HG02840 (cell line): Measurements from ENCODE around the gene SMO.
"Not testable (repeated sequence)": the region's sequence is repeated elsewhere in the genome, so short reads cannot be mapped to it uniquely, and the experiment has no call there.

ENCODE experiments used
- ATAC-seq: cut with Tn5 transposase; IDR thresholded peaks from one replicate; pipeline ENCODE4 v1.9.1; 2021; ENCODE audit warnings: mild to moderate bottlenecking, moderate library complexity, moderate number of reproducible peaks; ENCODE audit not compliant: unreplicated experiment, low FRiP score

SMO gene

DNA sequence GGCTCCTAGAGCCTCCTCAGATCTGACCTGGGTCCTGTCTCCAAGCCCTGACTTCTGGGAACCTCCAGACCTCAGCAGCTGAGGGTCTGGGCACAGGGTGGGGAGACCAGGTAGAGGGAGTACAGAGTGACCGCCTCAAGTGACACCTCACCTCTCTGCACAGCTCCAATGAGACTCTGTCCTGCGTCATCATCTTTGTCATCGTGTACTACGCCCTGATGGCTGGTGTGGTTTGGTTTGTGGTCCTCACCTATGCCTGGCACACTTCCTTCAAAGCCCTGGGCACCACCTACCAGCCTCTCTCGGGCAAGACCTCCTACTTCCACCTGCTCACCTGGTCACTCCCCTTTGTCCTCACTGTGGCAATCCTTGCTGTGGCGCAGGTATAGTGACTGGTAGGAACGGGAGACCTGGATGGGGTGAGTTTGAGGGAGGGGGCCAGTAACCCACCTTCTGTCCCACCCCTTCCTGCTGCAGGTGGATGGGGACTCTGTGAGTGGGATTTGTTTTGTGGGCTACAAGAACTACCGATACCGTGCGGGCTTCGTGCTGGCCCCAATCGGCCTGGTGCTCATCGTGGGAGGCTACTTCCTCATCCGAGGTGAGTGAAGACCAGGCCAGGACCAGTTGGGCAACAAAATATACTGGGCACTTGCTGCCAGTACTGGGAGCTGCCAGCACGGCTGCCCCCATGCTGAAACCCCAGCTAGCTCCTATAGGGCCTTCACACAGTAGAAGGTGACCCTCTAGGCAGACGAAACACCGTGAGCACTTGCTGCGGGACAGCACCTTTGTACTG lies 17.8 kb downstream of the SMO start:
- no peak for ATAC-seq

DNA sequence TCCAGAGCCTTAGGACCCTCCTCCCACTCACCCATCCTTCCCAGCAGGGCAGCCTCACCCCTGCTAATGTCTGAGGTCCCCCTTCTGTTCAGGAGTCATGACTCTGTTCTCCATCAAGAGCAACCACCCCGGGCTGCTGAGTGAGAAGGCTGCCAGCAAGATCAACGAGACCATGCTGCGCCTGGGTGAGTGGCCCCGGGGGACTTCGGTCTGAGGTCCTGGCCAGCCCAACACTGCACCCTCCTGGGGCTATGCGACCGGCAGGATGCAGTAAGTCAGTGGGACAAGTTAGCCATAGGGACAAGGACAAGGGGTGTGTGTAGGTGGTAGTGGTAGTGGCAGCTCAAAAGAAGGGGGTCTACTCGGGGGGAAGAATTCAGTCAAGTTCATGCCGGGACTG lies 20.2 kb downstream of the SMO start:
- no peak for ATAC-seq

DNA sequence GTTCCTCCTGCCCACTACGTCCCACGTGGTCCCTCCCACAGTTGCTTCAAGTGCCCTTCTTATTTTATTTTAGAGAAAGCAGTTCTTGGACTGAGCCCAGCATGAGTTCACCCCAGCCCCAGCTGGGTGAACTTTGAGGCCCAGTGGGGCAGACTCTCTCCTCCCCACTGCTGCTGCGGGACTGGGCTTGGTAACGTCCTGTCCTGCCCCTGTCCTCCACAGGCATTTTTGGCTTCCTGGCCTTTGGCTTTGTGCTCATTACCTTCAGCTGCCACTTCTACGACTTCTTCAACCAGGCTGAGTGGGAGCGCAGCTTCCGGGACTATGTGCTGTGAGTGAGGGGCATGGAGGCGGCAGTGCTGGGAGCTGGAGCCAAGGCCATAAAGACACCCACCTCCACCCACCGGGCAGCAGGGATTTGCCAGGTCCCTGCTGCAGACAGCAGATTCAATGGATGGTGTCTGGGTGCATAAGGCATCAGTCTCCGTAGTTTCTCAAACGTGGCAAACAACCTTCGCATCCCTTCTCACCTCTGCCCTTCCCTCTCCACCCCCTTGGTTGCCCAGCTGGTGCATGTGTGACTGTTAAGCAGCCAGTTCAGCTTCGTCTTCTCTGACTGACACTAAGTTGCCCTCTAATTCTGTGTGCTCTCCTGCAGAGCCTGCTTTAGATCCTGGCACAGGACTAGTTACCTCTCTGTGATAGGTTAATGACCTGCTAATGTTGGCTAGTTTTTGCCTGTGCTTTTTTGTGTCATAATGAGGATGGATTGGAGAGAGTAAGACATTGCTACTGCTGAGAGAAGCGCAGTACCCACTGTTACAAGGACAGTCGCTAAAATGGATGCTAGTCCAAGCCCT lies 20.9 kb downstream of the SMO start:
- no peak for ATAC-seq

DNA sequence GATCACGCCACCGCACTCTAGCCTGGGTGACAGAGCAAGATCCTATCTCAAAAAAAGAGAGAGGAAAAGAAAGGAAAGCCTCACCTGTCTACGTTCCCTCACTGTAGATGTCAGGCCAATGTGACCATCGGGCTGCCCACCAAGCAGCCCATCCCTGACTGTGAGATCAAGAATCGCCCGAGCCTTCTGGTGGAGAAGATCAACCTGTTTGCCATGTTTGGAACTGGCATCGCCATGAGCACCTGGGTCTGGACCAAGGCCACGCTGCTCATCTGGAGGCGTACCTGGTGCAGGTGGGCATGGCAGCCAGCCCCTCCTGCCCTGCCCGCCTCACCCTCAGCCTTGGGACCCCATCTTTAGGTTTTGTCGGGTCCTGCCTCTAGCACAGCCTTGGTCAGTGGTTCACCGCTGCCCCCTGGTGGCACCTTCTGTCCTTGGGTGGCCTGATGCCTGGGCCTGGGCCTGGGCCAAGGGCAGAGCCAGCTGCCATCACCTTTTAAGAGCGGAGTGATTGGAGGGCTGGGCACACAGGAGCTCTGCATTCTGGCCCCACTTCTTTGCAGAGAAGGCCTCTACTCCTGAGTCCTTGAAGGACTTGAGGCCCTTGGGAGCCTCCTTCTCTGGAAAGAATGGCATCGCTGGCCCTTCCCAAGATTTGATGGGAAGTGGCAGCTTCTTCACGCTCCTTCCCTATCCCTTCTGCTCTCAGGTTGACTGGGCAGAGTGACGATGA lies 22.0 kb downstream of the SMO start:
- peak; percentile 64 for ATAC-seq

DNA sequence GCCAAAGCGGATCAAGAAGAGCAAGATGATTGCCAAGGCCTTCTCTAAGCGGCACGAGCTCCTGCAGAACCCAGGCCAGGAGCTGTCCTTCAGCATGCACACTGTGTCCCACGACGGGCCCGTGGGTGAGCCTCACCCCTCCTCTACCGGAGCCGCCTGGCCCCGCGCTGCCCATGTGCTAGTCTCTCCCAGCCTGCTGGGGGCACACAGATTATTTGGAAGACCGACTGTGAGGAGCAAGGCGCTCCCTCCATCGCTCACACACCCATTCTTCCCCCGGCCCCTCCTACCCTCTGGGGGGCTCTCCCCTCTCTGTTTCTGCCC lies 22.5 kb downstream of the SMO start:
- ATAC-seq = no peak

DNA sequence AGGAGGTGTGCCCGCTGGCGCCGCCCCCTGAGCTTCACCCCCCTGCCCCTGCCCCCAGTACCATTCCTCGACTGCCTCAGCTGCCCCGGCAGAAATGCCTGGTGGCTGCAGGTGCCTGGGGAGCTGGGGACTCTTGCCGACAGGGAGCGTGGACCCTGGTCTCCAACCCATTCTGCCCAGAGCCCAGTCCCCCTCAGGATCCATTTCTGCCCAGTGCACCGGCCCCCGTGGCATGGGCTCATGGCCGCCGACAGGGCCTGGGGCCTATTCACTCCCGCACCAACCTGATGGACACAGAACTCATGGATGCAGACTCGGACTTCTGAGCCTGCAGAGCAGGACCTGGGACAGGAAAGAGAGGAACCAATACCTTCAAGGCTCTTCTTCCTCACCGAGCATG lies 23.7 kb downstream of the SMO start:
- no peak for ATAC-seq

DNA sequence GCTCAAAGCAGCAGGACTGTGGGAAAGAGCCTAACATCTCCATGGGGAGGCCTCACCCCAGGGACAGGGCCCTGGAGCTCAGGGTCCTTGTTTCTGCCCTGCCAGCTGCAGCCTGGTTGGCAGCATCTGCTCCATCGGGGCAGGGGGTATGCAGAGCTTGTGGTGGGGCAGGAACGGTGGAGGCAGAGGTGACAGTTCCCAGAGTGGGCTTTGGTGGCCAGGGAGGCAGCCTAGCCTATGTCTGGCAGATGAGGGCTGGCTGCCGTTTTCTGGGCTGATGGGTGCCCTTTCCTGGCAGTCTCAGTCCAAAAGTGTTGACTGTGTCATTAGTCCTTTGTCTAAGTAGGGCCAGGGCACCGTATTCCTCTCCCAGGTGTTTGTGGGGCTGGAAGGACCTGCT lies 24.2 kb downstream of the SMO start:
- no peak for ATAC-seq

DNA sequence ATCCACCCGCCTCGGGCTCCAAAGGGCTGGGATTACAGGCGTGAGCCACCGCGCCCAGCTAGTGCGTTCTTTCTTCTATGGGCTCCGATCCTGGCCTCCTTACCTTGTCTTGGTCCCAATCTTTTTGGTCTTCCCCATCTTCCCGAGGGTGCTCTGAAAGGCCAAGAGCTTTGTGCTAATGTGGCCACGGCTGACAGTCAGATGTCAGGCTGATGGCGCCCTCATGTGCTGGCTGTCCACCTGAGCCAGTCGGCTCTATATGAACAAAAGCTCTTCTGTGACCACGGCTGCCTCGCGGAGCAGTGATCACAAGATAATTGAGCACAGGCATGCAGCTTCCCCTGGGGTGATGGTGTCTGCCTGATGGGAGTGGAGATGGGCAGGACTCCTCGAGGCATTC lies 25.4 kb downstream of the SMO start:
- no peak for ATAC-seq

DNA sequence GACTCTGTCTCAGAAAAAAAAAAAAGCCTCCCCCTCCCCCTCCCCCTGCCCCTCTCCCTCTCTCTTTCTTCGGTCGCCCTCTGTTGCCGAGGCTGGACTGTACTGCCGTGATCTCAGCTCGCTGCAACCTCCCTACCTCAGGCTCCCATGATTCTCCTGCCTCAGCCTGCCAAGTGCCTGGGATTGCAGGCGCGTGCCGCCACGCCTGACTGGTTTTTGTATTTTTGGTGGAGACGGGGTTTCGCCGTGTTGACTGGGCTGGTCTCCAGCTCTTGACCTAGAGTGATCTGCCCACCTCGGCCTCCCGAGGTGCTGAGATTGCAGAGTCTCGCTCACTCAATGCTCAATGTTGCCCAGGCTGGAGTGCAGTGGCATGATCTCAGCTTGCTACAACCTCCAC lies 27.3 kb downstream of the SMO start:
- not testable (repeated sequence) for ATAC-seq

DNA sequence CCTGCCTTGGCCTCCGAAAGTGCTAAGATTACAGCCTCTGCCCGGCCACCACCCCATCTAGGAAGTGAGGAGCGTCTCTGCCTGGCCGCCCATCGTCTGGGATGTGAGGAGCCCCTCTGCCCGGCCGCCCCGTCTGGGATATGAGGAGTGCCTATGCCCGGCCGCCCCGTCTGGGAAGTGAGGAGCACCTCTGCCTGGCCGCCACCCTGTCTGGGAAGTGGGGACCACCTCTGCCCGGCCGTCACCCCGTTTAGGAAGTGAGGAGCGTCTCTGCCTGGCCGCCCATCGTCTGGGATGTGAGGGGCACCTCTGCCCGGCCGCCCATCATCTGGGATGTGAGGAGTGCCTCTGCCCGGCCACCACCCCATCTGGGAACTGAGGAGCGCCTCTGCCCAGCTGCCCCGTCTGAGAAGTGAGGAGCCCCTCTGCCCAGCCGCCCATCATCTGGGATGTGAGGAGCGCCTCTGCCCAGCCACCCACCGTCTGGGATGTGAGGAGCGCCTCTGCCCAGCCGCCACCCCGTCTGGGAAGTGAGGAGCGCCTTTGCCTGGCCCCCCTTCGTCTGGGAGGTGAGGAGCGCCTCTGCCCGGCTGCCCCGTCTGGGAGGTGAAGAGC lies 27.8 kb downstream of the SMO start:
- ATAC-seq = not testable (repeated sequence)

DNA sequence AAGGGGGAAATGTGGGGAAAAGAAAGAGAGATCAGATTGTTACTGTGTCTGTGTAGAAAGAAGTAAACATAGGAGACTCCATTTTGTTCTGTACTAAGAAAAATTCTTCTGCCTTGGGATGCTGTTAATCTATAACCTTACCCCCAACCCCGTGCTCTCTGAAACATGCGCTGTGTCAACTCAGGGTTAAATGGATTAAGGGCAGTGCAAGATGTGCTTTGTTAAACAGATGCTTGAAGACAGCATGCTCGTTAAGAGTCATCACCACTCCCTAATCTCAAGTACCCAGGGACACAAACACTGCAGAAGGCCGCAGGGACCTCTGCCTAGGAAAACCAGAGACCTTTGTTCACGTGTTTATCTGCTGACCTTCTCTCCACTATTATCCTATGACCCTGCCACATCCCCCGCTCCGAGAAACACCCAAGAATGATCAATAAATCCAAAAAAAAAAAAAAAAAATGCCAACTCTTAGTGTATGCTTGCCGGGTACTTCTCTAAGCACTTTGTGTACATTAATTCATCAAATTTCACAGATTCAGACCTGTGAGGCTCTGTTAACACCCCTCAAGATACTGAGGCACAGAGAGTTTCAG lies 28.5 kb downstream of the SMO start:
- ATAC-seq = not testable (repeated sequence)

DNA sequence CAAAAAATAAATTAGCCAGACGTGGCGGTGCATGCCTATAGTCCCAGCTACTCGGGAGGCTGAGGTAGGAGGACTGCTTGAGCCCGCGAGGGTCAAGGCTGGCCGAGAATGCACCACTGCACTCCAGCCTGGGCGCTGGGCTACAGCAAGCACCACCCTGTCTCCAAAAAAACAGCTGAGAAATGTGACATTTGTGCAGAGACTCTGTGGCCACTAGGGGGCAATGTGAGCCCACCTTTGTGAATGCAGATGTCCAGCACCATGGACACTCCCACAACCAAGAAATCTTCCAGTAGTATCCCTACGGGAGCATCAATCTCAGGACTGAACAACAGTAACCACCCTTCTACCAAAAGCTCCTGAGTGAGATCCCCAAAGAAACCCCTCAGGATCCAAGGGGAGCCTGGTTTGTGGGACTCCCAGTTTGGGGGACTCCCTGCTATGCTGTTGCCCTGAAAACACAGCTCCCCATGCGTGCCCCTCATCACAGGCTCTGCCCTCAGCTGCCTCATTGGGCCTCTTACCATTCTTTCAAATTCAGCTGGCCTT lies 30.2 kb downstream of the SMO start:
- ATAC-seq = no peak

DNA sequence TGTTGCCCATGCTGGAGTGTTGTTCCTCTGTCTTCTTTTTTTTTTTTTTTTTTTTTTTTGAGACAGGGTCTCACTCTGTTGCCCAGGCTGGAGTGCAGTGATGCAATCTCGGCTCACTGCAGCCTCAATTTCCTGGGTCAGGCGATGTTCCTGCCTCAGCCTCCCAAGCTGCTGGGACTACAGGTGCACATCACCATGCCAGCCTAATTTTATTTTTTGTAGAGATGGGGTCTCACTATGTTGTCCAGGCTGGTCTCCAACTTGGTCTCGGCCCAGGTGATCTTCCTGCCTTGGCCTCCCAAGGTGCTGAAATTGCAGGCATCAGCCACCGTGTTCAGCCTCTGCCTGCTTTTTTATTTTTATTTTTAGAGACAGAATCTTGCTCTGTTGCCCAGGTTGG lies 30.7 kb downstream of the SMO start:
- not testable (repeated sequence) for ATAC-seq

DNA sequence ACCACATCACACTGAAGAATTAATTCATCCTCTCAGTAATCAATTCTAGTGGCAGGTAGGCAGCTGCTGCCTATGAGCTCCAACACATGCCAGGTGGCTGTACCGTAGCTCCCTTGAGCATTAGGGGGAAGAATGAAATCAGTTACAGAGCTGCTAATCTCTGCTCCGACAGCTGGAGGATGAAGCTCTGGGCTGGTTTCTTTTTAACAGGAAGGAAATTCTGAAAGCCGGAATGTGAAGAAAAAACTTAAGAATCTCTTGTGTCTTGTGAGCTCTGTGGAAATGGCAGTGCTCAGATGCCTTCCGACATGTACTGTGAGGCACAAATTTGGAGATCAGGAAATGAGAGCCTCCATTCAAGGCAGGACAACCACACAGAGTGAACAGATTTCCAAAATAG lies 33.6 kb downstream of the SMO start:
- no peak for ATAC-seq

DNA sequence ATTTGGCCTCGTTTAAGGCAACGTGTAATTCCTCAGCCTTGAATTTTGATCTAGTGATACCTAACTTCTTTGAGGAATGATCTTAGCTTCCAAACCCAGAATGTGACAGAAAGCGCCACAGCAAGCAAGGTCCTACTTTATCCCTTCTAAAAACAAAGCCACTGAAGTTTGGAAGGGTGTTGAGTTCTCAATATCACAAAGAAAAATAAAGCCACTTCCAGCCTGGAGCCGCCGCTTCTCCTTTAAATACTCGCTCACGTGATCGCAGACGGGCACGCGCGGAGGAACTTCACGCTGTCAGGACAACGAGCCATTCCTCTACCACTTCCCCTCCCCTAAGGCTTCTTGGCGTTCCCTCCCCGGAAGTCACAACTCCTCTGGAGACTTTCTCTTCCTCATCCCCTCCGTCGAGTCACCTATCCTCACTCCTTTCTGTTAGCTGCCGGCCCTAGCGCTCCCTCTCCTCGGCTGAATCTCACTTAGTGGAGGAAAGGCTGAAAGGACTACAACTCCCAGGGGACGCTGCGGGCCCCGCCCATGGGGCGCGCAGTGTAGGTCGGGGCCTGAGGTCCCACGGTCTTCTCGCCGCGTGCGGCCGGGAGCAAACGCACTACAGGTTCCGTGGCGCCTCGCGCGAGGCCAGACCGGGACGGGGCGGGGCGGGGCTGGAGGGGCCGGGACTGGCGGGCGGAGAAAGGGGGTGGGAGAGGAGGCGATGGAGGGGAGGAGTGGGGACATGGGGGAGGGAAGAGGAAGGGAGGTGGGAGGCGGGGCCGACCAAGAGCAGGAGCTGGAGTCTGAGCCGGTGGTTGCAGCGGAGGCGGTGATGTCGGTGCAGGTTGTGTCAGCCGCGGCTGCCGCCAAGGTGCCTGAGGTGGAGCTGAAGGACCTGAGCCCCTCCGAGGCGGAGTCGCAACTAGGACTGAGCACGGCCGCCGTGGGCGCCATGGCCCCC lies 36.1 kb downstream of the SMO start, which contains the start of gene AHCYL2:
Gene AHCYL2, plus strand, starts transcription at position 780 of the 955 bp plus-strand sequence.
- ATAC-seq = peak; percentile 81

DNA sequence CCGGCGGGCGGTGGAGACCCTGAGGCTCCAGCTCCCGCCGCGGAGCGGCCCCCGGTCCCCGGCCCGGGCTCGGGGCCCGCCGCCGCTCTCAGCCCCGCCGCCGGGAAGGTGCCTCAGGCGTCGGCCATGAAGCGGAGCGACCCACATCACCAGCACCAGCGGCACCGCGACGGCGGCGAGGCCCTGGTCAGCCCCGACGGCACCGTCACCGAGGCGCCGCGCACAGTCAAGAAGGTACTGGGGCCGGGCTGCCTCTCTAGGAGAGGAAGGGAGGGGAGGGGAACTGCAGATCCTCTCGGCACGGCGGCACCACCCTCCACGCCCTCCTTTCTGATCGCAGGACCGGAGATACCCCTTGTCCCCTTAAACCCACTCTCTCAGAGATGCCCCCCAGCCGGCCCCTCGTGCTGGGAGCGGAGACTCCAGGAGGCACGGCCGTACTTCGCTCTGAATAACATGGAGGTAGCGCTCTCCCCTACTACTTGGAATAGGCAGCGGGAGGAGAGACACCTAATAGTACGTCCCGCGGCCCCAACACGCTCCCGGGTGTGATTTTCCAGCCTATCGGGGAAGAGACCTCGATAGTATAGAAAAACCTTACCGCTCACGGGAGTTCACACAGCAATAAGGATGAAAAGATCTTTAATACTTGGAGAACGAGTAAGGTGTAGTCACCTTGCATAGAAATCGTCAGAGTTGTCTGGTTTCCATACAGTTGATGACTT lies 36.9 kb downstream of the SMO start:
- peak; percentile 35 for ATAC-seq

DNA sequence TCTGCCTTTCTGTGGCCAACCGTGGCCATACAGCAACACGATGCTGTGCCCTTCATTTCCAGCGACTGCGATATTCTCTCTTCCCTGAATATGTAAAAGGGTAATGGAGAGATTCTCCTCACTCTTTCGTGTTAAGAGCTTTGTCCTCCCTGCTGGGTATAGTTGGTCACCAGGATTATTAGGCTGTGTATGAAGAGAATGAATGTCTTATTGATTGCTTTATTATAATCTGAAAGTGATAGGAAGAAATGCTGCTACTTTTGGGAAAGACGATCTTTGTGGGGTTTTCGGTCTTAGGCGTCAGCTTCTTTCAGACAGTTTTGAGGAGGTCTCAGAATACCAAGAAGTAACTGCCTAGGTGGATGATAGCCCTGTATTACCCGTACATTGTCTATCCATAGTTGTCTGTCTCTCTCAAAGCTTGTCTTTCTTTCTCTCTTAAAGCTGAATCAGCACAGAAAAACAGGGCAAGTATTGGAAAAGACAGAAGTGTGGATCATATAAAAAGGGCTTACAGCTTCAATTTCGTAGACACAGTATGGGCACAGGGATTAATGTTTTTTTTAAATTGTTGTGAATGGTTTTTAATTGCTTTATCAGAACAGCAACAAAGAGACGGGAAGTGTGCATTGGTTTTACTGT lies 37.6 kb downstream of the SMO start:
- ATAC-seq = no peak
